GM21717 (cell line): ENCODE measurements around the gene UBASH3A.

Experiments
- ATAC-seq: cut with Tn5 transposase; IDR thresholded peaks from one replicate; pipeline ENCODE4 v1.9.1; 2021; ENCODE audit warnings: mild to moderate bottlenecking, moderate library complexity; ENCODE audit not compliant: unreplicated experiment

UBASH3A gene, protein sequence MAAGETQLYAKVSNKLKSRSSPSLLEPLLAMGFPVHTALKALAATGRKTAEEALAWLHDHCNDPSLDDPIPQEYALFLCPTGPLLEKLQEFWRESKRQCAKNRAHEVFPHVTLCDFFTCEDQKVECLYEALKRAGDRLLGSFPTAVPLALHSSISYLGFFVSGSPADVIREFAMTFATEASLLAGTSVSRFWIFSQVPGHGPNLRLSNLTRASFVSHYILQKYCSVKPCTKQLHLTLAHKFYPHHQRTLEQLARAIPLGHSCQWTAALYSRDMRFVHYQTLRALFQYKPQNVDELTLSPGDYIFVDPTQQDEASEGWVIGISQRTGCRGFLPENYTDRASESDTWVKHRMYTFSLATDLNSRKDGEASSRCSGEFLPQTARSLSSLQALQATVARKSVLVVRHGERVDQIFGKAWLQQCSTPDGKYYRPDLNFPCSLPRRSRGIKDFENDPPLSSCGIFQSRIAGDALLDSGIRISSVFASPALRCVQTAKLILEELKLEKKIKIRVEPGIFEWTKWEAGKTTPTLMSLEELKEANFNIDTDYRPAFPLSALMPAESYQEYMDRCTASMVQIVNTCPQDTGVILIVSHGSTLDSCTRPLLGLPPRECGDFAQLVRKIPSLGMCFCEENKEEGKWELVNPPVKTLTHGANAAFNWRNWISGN

DNA sequence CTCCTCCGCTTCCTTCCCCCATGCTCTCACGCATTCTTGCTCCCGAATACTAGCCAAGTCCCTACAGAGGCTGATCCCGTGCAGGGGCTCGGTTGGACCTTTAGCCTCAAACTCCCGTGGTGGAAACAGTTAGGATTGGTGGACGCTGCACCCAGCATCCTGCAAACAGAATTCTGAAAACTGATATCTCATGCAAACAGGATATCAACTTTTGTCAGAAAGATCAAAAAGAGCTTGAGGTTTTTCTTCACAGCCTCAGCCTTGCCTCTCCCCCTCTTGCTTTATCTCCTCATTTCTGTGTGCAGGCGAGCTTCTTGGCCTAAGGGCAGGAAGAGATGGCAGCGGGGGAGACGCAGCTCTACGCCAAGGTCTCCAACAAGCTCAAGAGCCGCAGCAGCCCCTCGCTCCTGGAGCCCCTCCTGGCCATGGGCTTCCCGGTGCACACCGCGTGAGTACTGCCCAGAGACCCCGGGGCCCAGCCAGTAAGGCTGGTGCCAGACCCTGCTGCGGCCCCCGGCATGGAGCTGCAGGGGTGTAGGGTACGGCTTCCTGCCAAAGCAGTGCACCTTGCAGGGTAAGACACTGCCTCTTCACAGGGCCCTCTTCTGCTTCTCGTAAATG, at the start of gene UBASH3A:
Gene UBASH3A, plus strand, starts transcription at position 292 of the 621 bp plus-strand sequence. Its CDS starts 44 bp downstream, at position 336.
- no peak for ATAC-seq

DNA sequence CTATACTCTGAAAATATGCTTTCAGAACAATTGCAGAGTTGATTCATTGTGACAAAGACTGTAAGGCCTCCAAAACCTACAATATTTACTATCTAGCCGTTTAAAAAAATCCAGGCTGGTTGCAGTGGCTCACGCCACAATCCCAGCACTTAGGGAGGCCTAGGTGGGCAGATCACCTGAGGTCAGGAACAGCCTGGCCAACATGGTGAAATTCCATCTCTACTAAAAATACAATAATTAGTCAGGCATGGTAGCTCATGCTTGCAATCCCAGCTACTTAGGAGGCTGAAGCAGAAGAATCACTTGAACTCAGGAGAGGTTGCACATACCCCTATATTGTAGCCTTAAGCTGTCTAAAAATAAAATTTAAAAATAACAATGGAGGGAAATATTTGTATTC, 47.7 kb upstream of the UBASH3A start:
- ATAC-seq, result no peak

DNA sequence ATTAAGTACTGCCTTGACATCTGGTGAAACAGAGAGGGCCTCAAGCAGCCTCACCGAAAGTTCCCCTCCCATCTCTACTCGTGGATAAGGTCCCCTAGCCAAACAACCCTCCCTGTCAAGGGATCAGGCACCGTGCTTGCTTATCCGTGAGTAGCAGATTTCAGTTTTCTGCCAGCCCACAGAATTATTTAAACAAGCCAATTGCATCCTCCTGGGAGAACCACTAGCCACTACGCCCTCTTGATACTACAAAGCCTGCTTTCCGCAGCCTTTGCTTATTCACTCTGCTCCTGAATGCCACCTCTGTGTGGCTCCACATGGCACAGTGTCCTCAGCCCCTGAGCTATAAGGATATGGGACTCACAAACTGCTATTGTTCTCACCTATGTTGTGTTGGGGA, 47.1 kb upstream of the UBASH3A start:
- ATAC-seq, result no peak

DNA sequence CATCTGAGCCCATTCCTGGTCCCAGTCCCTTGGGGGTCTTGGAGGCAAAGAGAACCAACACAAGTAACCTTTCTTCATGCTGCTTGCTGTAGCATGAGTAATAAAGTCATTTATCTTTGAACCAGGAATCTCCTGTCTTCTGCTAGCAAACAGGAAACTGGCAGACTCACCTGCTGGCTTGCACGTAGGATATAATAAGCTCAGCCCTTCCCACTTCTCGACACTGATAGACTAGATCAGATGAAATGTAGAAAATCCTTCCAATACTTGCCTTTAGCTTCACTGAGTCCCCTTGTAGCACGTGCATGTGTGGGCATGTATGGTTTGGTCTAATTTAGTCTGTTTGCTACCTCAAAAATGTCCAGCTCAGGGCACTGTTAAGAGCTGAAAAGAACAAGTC, 46.4 kb upstream of the UBASH3A start:
- no peak for ATAC-seq

DNA sequence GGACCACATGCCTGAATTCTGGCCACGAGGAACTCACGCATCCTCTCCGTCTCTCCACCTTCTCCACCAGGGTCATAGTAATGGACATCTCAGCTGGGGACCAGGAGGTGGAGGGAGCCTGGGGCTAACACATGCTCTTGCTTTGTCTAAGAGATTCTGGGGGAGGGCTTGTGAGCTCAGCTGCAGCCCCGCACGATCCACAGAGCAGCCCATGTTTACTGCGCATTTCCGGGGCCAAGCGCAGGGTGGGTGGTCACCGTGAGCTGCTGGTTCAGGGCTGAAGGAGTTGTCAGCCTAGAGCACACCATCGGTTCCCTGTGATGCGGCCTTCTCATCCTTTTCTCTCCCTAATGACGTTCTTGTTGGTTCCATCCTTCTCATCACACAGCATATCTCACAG, 45.4 kb upstream of the UBASH3A start:
- ATAC-seq, result no peak

DNA sequence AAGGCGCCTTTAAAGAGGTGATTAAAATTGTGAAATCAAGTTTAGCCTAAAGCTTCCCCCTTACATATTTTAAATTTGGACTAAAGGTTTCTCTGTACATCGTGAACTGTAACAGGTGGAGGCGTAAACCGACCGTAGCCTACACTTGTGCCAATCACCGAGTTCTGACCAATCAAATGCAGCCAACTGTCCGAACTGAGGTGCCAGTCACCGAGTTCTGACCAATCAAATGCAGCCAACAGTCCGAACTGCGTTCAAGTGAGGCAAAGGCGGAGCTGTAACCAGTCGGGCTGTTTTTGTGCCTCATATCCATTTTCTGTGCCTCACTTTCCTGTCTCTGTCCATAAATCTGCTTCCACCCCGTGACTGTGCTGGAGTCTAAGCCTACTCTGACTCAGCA, 44.8 kb upstream of the UBASH3A start:
- ATAC-seq, result no peak

DNA sequence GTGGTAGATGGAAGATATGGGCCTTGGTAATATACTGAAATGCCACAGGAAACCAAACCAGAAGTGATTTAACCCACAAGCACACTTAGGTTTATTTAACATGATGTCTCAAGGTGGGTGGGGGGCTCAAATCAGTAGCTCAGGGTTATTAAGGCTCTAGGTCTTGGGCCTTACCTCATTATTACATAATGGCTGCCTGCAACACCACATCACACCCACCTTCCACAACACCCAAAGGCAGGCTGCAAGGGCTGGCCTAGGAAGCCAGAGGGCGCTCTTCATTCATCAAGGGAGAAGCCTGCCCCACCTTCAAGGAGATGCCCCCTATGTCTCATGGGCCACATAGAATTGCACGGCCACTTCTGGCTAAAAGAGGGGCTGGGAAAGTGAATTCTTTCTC, 43.4 kb upstream of the UBASH3A start:
- no peak for ATAC-seq

DNA sequence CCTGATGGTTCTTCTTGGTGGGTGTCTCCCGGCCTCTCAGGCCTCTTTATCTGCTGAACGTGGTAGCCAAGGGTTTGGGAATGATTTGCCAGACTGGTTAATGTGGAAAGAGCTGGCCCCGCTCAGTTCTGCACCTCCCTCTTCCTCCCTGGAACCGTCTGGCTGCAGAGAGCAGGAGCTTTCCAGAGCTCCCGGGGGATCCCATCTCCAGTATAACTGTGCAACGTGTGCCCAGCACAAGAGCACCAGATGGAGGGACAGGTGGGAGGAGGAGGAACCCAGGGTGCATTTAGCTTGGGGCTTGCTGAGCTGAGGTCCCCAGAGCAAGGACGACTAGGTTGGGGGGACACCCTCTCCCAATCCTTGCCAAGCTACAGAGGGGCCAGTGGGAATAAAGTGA, 42.4 kb upstream of the UBASH3A start:
- ATAC-seq, result no peak

DNA sequence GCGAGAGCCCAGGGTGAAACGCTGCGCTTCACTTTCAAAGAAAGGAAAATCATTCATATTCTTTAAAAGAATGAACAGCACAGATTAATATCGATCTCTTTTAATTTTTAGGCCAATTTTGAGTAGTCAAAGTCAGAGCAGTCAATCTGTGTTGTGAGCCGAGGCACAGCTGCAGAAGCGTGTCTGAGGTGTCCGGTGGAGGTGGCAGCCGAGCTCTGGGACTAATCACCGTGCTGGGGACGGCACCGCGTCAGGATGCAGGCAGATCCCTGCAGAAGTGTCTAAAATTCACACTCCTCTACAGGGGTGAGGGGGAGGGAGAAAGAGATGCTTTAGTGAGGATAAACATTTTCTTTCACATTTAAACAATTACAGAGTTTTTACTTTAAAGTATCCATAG, 41.5 kb upstream of the UBASH3A start:
- no peak for ATAC-seq

DNA sequence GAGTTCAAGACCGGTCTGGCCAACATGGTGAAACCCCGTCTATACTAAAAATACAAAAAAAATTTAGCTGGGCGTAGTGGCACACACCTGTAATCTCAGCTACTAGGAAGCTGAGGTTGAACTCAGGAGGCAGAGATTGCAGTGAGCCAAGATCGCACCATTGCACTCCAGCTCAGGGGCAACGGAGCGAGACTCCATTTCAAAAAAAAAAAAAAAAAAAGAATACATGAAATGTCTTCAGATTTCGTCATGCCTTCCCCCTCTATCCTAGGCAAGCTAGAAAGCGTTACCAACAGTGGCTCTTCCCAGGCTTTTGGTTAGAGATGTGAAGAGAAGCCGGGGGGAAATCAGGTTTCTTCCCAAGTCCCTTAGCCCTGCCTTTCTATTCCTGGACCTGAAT, 41.0 kb upstream of the UBASH3A start:
- no peak for ATAC-seq

DNA sequence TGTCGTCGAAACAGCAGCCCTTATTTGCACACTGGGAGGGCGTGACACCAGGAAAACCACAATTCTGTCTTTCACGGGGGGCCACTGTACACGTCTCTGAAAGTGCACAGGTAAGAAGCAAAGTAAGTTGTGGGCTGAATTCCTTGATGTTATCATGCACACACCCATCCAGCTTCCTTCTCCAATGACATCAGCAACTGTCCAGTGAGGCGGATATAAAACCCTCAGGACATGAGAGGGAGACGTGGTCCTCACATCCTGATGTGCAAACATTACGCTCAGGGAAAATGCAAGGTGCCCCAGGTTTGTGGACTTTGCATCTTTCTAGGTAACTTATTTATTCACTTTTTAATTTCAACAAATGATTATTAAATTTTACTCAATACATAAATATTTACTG, 40.4 kb upstream of the UBASH3A start:
- ATAC-seq, result no peak

DNA sequence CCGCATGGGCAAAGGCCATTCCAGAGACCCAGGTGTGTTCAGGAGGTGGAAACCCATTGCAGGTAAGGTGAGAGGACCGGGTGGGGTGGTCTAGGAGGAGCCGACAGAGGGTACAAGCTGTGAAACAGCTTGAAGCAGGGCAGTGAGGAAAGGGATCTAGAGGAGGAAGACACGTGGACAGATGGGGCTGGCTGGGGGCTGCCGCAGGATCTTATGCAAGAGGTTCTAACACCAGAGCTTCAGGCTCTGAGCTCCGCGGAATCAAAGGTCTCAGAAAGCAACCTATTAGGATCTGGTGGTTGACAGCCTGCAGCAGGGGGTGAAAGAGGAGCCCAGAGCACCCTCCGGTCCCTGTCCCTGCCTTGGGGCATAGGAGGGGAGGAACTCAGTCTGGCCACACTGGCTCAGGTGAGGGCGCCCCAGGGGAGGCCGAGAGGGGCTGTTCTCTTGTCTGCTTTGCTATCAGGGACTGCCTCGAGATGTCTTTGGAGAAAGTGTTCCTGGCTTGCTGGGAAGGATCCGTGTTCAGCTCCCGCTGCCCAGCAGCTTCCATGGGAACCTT, 39.3 kb upstream of the UBASH3A start:
- no peak for ATAC-seq

DNA sequence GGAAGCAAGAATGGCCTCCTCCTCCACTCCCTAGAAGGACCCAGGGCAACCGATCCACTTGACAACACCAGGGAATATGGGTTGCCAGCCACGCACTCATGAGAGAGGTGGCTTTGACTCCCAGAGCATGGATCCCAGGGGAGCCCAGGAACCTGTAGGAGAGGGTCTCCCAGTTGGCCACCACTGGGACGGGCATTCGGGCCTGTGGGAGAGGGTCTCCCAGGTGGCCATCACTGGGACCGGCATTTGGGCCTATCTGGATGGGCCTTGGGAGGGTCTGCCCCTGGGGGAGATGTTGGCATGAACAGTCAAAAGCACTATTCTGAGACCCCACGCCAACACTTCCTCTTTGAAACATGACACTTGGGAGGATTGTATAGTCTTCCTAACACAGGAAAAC, 37.9 kb upstream of the UBASH3A start:
- no peak for ATAC-seq

DNA sequence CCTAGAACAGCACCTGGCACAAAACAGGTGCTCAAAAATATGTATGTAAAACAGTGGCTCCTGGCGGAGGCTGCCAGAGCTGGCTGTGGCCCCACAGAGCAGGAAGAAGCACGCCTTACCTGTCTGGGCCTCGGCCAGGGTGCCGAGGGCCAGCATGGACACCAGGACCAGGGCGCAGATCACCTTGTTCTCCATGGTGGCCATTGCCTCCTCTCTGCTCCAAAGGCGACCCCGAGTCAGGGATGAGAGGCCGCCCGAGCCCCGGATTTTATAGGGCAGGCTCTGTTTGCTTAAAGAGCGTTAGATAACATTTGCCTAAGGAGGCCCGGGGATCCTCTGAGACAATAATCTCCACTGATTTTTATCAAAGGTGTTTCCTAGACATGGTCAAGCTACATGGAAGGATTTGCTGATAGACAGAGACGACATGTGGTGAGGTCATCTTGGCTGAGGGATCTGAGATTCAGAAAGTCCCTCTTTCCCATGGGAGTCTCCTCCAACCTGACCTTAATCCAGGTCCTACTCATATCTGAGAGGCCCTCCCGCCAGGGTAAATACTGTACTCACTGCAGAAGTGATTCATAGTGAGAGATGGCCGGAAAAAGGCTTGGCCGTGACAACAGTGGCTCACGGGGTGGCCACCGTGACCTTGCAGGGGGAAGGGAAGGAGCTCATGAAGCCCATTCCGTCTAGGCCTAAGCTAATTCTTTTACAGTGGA, 37.3 kb upstream of the UBASH3A start, which contains the start of gene TFF1:
Gene TFF1, minus strand, starts transcription at position 244 of the 719 bp plus-strand sequence. Its CDS starts 40 bp downstream, at position 204.
- no peak for ATAC-seq

DNA sequence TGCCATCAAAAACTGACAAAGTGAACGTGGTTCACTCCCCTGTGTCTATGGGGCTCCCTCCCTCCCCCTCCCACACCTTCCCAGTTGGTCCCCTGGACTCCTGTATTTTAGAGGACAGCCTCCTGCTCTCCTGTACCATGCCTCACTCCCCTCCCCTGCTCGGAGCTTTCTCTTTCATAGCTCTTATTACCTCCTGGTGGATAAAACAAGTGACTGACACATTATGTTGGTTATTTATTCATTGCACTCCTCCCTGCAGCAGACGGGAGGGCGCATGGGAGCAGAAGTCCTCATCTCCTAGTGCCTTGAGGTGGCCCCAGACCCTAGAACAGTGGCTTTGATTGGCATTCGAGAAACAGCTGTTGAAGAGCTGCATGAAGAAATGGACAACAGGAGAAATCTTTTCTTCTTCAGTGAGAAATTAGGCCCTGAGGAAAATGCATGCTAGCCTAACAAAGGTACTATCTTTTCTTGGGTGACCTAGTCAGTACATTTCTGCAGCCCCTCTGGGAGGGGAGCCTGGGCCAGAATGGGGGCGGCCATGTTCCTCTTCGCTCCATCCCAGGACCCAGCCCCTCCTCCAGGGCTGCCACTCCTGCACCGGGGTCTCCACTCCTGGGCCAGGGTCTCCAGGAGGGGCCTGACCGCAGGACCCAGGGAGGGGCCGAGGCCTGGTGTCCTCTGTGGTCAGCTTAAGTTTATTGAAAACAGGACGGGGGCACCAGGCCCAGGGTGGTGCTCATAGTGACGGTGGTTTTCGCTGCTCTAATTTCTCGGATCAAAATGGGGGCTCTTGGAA, 36.1 kb upstream of the UBASH3A start:
- no peak for ATAC-seq

DNA sequence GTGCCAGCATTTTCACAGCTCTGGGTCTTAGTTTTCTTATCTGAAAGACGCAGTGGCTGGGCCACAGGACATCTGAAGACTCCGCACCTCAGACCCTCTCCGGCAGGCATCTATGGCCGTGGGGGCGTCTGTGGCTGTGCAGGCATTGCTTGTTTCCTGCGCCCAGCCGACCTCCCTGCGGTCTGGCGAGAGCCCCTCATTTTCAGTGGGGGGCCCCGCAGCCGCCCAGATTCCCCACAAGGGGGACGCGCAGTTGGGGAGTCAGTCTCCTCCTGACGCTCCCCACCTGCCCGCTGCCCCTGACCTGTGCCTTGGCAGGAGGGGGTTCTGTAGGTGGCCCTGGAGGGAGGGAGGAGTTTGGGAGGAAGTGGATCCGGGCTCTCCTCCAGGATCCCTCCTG, 33.9 kb upstream of the UBASH3A start:
- ATAC-seq, result no peak

DNA sequence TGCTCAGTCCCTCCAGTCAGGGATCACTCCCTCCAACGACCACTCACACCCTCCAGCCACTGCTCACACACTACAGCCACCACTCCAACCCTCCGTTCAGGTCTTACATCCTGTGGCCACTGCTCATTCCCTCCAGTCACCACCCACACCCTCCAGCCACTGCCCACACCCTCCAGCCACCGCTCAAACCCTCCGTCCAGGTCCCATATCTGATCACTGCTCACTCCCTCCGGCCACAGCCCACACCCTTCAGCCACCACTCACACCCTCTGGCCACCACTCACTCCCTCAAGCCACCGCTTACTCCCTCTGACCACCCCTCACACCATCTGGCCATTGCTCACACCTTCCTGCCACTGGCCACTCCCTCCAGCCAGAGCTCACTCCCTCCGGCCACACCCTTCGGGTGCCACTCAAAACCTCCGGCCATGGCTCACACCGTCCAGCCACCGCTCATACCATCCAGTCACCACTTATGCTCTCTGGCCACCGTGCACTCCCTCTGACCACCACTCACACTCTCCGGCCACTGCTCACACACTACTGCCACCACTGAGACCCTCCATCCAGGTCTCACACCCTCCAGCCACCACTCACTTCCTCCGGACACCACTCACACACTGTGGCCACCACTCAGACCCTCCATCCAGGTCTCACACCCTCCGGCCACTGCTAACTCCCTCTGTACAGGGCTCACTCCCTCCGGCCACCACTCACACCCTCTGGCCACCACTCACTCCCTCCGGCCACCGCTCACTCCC, 32.6 kb upstream of the UBASH3A start:
- no peak for ATAC-seq

DNA sequence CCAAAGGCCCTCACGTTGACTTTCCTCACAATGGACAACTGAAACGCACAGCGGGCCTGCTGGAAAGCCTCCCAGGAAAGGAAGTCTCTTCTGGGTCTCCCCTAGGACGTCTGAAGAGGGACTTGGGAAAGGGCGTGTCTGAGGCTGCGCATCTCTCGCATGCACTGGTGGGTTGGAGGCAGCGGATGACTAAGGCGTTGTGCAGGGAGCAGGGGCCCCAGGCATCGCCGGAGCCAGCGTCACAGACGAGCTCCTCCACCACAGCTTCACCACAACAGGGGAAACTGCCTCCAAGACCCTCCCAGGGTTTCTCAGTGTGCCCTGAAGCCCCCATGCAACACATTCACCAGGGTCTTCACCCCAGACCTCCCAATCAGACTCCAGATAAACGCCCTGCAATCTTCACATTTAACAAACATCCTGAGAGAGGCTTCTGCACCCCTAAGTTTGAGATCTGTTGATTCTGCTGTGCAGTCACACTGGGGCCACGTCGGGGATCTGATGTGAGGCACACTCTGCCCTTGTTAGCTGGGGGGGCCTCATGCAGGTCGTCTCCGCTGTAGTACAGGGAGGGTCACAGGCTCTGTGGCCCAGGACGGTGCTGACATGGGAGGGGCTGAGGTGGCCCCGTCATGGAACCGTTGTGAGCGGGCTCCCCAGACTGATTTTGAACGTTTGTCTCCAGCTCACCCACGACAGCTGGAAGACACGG, 30.4 kb upstream of the UBASH3A start:
- ATAC-seq, result no peak
